Gastroesophageal sphincter (tissue), 4 donors: ENCODE data around the gene KIDINS220. TPM values are rescaled to one million over a fixed set of nuclear protein-coding genes. Genes with fewer than 3 reads are reported as not detected.
A peak's percentile ranks its signal among the peaks of the same experiment; 100 is the strongest.

Experiments
- ATAC-seq: fragments of 150-250 bp; one replicate; pipeline ENCODE4 v1.9.1; 2016; ENCODE audit warnings: mild to moderate bottlenecking, moderate library complexity
- H3K27ac ChIP-seq, 4 donors: fragments of 200-600 bp; sonication (generic) in 3 of 4; 1 replicate in 3 of 4; 2 replicates in 1 of 4; pipeline ENCODE4 v1.5.1; 2016 to 2019
- H3K27me3 ChIP-seq: fragments of 200-600 bp; sonication (generic); one replicate; pipeline ENCODE4 v1.5.1; 2019
- H3K36me3 ChIP-seq, 2 donors: fragments of 200-600 bp; sonication (generic); one replicate each; pipeline ENCODE4 v1.5.1; 2019; ENCODE audit warnings: control low read depth in 1 of 2
- H3K4me1 ChIP-seq, 3 donors: fragments of 200-600 bp; sonication (generic); 1 replicate in 2 of 3; 2 replicates in 1 of 3; pipeline ENCODE4 v1.5.1; 2016 to 2019; ENCODE audit warnings: control low read depth in 2 of 3
- H3K4me3 ChIP-seq, 2 donors: fragments of 200-600 bp; sonication (generic); one replicate each; pipeline ENCODE4 v1.5.1; 2019; ENCODE audit warnings: mild to moderate bottlenecking in 1 of 2, moderate library complexity in 1 of 2
- H3K9me3 ChIP-seq, 3 donors: fragments of 200-600 bp; sonication (generic); one replicate each; pipeline ENCODE4 v1.5.1; 2017 to 2019; ENCODE audit warnings: control low read depth in 2 of 3
- CTCF ChIP-seq, 4 experiments: fragments of 200-600 bp in 2 of 4; fragments of 450-650 bp in 2 of 4; sonication (generic) in 1 of 4; IDR thresholded peaks; one replicate each; pipeline ENCODE4 v1.5.1; 2017 to 2019; ENCODE audit warnings: antibody characterized with exemption in 4 of 4, mild to moderate bottlenecking in 2 of 4, moderate library complexity in 2 of 4
- EP300 ChIP-seq: sonication (generic); formaldehyde crosslinking; IDR thresholded peaks from one replicate; pipeline ENCODE4 v1.6.1; 2017; ENCODE audit warnings: antibody characterized with exemption, mild to moderate bottlenecking
- POLR2A ChIP-seq, 2 donors: fragments of 450-650 bp; IDR thresholded peaks; one replicate each; pipeline ENCODE4 v1.6.1; 2017; ENCODE audit warnings: antibody characterized with exemption in 2 of 2, mild to moderate bottlenecking in 2 of 2, moderate library complexity in 1 of 2
- POLR2AphosphoS5 ChIP-seq: sonication (generic); formaldehyde crosslinking; IDR thresholded peaks from one replicate; pipeline ENCODE4 v1.6.1; 2017; ENCODE audit warnings: antibody characterized with exemption
- WGBS, 2 donors: methylation state at CpG; one replicate each; pipeline ENCODE4 v1.1.5; 2018; ENCODE audit warnings: low coverage in 1 of 2; 5-methylcytosine and 5-hydroxymethylcytosine counted together
- total RNA-seq, 4 donors: library from RNA; depleted of rRNA; stranded (reverse); fragments of >200 nt; gene quantifications; one replicate each; pipeline ENCODE4 v1.1.0, GENCODE V29; 2016

The KIDINS220 gene
- total RNA-seq, 4 donors from 2014 or later: 73.3 to 122 (median 88.9) TPM

GRCh38 chr2:8831516-8831915 is 5.9 kb downstream of the KIDINS220 start:
- Histone ChIP-seq H3K9me3 (no peaks in the 10 kb centered on the region), H3K36me3 (peaks cover 0 to 9% of the 10 kb centered on the region in 2 donors), H3K27ac (no peak overlapping the region), H3K4me3 (no peak overlapping the region), H3K4me1 (peaks cover 4 to 62% (median 5%) of the 10 kb centered on the region in 3 donors), H3K27me3 (no peaks in the 10 kb centered on the region)
- no peak for TF ChIP-seq POLR2A (IDR thresholded peaks at IDR 0.05)
- no peak for TF ChIP-seq CTCF (IDR thresholded peaks at IDR 0.05)
- no peak for TF ChIP-seq EP300
- no peak for TF ChIP-seq POLR2AphosphoS5
- WGBS, 2 donors: 94% methylated on average over 2 of the region's 2 CpGs; no CpG with 5 or more reads in 1 of the 2 donors
- no peak for ATAC-seq

GRCh38 chr2:8827729-8828128 is 9.7 kb downstream of the KIDINS220 start:
- WGBS, 2 donors: 100% methylated on average over 2 of the region's 2 CpGs; no CpG with 5 or more reads in 1 of the 2 donors
- TF ChIP-seq POLR2AphosphoS5 (no peak), POLR2A (IDR thresholded peaks at IDR 0.05) (no peak)
- Histone ChIP-seq H3K9me3 (no peaks in the 10 kb centered on the region), H3K4me3 (no peak overlapping the region), H3K4me1 (peaks cover 0 to 28% (median 5%) of the 10 kb centered on the region in 3 donors), H3K27ac (no peak overlapping the region), H3K27me3 (no peaks in the 10 kb centered on the region), H3K36me3 (peaks cover 0 to 32% of the 10 kb centered on the region in 2 donors)
- no peak for ATAC-seq

- Histone ChIP-seq H3K4me3 (no peak overlapping the region), H3K27me3 (no peaks in the 10 kb centered on the region), H3K4me1 (peaks cover 0 to 32% (median 5%) of the 10 kb centered on the region in 3 donors), H3K36me3 (peaks cover 0 to 52% of the 10 kb centered on the region in 2 donors), H3K27ac (peak overlapping the region; percentile 60 to 74 (median 68)), H3K9me3 (no peaks in the 10 kb centered on the region)
- WGBS, 2 donors: 65 to 88% methylated on average over 4 of the region's 4 CpGs
- TF ChIP-seq POLR2AphosphoS5 (no peak), CTCF (IDR thresholded peaks at IDR 0.05) (no peak), EP300 (no peak), POLR2A (IDR thresholded peaks at IDR 0.05) (no peak)
- ATAC-seq: no peak
These were observed 15.2 kb downstream of the KIDINS220 start for GRCh38 chr2:8822218-8822617.

- no peak overlapping the region for H3K4me3 ChIP-seq
- peaks cover 0 to 32% (median 5%) of the 10 kb centered on the region in 3 donors for H3K4me1 ChIP-seq
- TF ChIP-seq EP300 (no peak), POLR2AphosphoS5 (peak; percentile 81)
- no peaks in the 10 kb centered on the region for H3K9me3 ChIP-seq
- H3K27ac ChIP-seq: peak overlapping the region; percentile 60 to 74 (median 68)
- no peaks in the 10 kb centered on the region for H3K27me3 ChIP-seq
- peak; percentile 99 for ATAC-seq
- WGBS, 2 donors: 29 to 36% methylated on average over 8 of the region's 8 CpGs
- peaks cover 0 to 47% of the 10 kb centered on the region in 2 donors for H3K36me3 ChIP-seq
These were observed 15.9 kb downstream of the KIDINS220 start for GRCh38 chr2:8821276-8822217.

GRCh38 chr2:8819948-8820347 is 17.5 kb downstream of the KIDINS220 start:
- 69 to 82% methylated on average over 8 of the region's 8 CpGs for WGBS, 2 donors
- no peaks in the 10 kb centered on the region for H3K27me3 ChIP-seq
- peak overlapping the region in 1 of 4 donors; percentile 74 for H3K27ac ChIP-seq
- TF ChIP-seq EP300: no peak
- TF ChIP-seq CTCF (IDR thresholded peaks at IDR 0.05): no peak
- TF ChIP-seq POLR2AphosphoS5: no peak
- TF ChIP-seq POLR2A (IDR thresholded peaks at IDR 0.05): no peak
- no peak for ATAC-seq
- H3K4me1 ChIP-seq: peaks cover 0 to 32% (median 5%) of the 10 kb centered on the region in 3 donors
- peaks cover 0 to 49% of the 10 kb centered on the region in 2 donors for H3K36me3 ChIP-seq
- no peaks in the 10 kb centered on the region for H3K9me3 ChIP-seq
- no peak overlapping the region for H3K4me3 ChIP-seq
